GM12891 (cell line): ENCODE data around the gene AFF3.

Experiments
- DNase-seq: peaks from one replicate; pipeline ENCODE4 v3.0.0; 2011; ENCODE audit warnings: low spot score; ENCODE audit not compliant: insufficient read length
- FAIRE-seq: peaks from 2 replicates; lab custom pipeline; 2011; peaks lifted over from hg19 to GRCh38; lab: Jason Lieb, UNC
- PAX5 ChIP-seq: IDR thresholded peaks from 2 replicates; pipeline ENCODE4 v1.6.1; 2011; ENCODE audit warnings: low read length, moderate library complexity, mild to moderate bottlenecking; ENCODE audit not compliant: insufficient read depth, severe bottlenecking
- POLR2A ChIP-seq: IDR thresholded peaks from 2 replicates; pipeline ENCODE4 v1.6.1; 2011; ENCODE audit warnings: low read depth, low read length, control low read depth
- POLR2AphosphoS5 ChIP-seq: IDR thresholded peaks from 2 replicates; pipeline ENCODE4 v1.6.1; 2011; ENCODE audit warnings: low read depth, low read length, control low read depth
- POU2F2 ChIP-seq: IDR thresholded peaks from 2 replicates; pipeline ENCODE4 v1.6.1; 2011; ENCODE audit warnings: low read depth, mild to moderate bottlenecking, control low read depth, low read length, moderate library complexity
- SPI1 ChIP-seq: IDR thresholded peaks from 2 replicates; pipeline ENCODE4 v1.6.1; 2011; ENCODE audit warnings: low read depth, low read length, control low read depth
- TAF1 ChIP-seq: IDR thresholded peaks from 2 replicates; pipeline ENCODE4 v1.6.1; 2011; ENCODE audit warnings: low read depth, low read length, control low read depth

Gene AFF3

GRCh38 chr2:99878581-99879350 lies 263.6 kb downstream of the AFF3 start:
- FAIRE-seq (no peak), DNase-seq (no peak)
- TF ChIP-seq SPI1 = no peak
- TF ChIP-seq POLR2AphosphoS5 = no peak
- TF ChIP-seq POU2F2 = no peak
- no peak for TF ChIP-seq TAF1
- TF ChIP-seq PAX5 = no peak
- no peak for TF ChIP-seq POLR2A

GRCh38 chr2:99877963-99878362 lies 264.4 kb downstream of the AFF3 start:
- TF ChIP-seq POU2F2 (no peak), SPI1 (0 out of 2 replicates have a peak, but pooled peaks have one; percentile 9)
- FAIRE-seq (no peak), DNase-seq (no peak)

- no peak for FAIRE-seq
- DNase-seq = no peak
- TF ChIP-seq POLR2A (no peak), SPI1 (no peak), TAF1 (no peak), POLR2AphosphoS5 (no peak), POU2F2 (no peak), PAX5 (no peak)
Measured at GRCh38 chr2:99876956-99877355, 265.4 kb downstream of the AFF3 start.

- TF ChIP-seq SPI1 = no peak
- no peak for TF ChIP-seq TAF1
- TF ChIP-seq POLR2AphosphoS5 = no peak
- TF ChIP-seq POU2F2 = no peak
- TF ChIP-seq POLR2A = no peak
- no peak for TF ChIP-seq PAX5
- DNase-seq (no peak), FAIRE-seq (no peak)
Measured at GRCh38 chr2:99875627-99876201, 266.7 kb downstream of the AFF3 start.

GRCh38 chr2:99868260-99868659 lies 274.1 kb downstream of the AFF3 start:
- TF ChIP-seq SPI1 (no peak), PAX5 (no peak), POU2F2 (no peak), POLR2A (no peak), POLR2AphosphoS5 (no peak), TAF1 (no peak)
- DNase-seq (no peak), FAIRE-seq (no peak)

GRCh38 chr2:99867770-99868169 lies 274.6 kb downstream of the AFF3 start:
- TF ChIP-seq TAF1 = no peak
- no peak for TF ChIP-seq POLR2AphosphoS5
- TF ChIP-seq POU2F2 = no peak
- no peak for TF ChIP-seq SPI1
- no peak for TF ChIP-seq POLR2A
- no peak for TF ChIP-seq PAX5
- DNase-seq (no peak), FAIRE-seq (no peak)

DNA sequence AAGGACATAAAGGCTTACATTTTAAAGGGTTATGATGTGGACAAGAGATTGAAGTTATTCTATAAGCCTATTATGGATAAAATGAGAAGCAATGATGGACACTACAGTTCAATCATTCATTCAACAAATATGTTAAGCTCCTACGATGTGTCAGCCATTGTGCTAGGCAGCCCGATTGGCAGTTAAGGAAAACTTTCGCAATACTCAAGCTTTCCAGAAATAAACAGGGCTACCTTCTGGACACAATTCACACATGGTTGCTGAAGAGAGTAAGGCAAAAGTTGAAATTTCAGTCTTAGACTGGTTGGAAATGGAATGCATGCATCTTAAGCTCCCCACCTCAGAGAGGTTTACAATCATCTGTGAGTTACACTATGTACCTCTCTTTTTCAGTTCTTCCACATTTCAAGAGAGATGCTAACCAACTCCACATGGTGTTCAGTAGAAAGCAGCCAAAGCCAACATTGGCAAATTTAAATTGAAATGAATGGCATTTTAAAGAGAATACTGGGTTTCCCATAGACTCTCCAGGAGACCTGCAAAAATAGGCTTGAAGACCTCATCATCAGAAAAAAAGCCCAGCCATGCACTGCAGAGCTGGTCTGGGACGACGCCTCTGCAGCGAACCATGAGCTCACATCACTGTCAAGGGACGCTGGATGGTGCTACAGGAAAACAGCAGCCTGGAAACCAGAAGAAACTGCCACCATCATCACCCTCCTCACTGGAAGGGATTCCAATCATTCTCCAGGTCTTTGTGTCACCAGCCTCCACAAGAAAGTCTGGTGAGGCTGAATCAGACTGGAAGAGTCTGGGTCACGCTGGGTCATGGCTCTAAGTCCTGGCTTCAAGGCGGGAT lies 276.3 kb downstream of the AFF3 start:
- TF ChIP-seq PAX5 (no peak), SPI1 (no peak), TAF1 (no peak), POLR2A (no peak), POLR2AphosphoS5 (no peak), POU2F2 (no peak)
- no peak for DNase-seq
- no peak for FAIRE-seq

- DNase-seq (no peak), FAIRE-seq (no peak)
- TF ChIP-seq POU2F2 (no peak), TAF1 (no peak)
Measured at GRCh38 chr2:99864561-99865553, 277.5 kb downstream of the AFF3 start.

GRCh38 chr2:99863903-99864270 lies 278.5 kb downstream of the AFF3 start:
- DNase-seq (no peak), FAIRE-seq (peak; percentile 20)
- TF ChIP-seq PAX5 = no peak
